GM12874 (cell line): ENCODE results near the gene MAGI2.

Experiments used
- TF ChIP-seq, protein P1 (sequence below): IDR thresholded peaks from 2 replicates; pipeline ENCODE4 v1.5.1; 2011; ENCODE audit warnings: low read depth, mild to moderate bottlenecking, control low read depth, low read length, moderate library complexity; ENCODE audit not compliant: insufficient read depth

Gene MAGI2

DNA sequence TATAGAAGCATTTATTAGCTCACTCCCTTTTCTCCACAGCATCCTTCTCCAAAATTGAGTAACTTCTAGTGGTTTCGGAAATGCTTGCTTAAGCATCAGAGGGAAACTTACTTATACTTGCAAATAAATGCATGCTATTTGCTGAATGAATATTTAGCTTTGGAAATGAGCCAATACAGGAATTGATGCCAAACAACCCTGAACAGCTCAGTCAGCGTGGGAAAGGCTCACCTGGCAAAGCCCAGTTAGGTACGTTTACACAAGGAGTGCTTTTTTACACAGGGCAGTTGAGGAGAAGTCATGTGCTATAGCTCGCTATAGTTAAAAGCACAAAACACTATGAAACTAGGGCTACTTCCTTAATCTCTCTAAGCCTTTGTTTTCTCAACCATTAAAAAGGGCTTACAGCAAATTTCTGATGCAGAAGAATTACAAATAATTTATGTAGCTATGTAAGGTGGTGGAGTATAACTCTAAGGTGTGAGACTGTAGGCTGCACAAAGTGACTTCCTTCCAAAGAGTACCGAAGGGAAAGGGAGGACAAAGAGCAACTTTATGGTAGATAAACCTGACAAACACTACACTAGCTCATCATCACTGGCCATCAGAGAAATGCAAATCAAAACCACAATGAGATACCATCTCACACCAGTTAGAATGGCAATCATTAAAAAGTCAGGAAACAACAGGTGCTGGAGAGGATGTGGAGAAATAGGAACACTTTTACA is 1156.7 kb downstream of the MAGI2 start:
- TF ChIP-seq, protein P1, sequence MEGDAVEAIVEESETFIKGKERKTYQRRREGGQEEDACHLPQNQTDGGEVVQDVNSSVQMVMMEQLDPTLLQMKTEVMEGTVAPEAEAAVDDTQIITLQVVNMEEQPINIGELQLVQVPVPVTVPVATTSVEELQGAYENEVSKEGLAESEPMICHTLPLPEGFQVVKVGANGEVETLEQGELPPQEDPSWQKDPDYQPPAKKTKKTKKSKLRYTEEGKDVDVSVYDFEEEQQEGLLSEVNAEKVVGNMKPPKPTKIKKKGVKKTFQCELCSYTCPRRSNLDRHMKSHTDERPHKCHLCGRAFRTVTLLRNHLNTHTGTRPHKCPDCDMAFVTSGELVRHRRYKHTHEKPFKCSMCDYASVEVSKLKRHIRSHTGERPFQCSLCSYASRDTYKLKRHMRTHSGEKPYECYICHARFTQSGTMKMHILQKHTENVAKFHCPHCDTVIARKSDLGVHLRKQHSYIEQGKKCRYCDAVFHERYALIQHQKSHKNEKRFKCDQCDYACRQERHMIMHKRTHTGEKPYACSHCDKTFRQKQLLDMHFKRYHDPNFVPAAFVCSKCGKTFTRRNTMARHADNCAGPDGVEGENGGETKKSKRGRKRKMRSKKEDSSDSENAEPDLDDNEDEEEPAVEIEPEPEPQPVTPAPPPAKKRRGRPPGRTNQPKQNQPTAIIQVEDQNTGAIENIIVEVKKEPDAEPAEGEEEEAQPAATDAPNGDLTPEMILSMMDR, result no peak

DNA sequence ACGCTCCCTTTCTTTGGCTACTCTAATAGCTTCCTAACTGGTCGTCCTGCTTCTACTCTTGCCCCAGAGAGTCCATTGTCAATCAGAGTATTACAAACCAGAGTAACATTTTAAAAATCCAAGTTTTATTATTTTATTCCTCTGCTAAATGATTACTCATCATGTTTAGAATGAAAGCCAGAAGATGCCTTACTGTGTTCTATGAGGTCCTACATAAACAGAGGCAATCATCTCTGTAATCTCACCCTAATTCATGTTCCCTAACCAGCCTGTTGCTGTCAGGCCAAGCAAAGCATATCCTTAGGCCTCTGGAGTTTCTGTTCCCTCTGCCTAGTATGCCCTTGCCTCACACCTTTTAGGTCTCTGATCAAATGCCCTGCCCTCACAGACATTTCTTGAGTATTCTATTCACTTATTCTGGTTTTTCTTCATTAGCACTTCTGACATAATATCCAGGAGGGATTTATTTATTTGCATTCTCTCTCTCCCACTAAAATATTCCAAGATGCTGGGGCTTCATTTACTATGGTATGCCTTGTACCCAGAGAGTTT is 1157.3 kb downstream of the MAGI2 start:
- TF ChIP-seq, protein P1, result no peak

DNA sequence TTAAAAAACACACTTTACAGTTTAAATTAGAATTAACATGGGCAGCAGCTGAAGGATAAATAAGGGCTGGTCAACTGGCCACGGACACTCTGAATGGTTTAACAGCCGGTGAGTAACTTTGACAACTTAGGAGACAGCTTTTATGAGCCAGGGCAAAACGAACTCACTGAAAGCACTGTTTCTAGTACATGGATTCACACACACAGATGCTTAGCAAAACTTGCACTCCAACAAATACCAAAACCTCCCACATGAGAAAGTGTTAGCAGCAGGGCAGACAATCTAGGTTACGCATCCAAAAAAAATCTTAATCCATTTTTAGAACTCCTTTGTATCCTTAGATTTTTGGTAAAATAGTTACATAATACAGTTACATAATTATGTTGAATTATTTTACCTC is 1168.5 kb downstream of the MAGI2 start:
- TF ChIP-seq, protein P1, result no peak

DNA sequence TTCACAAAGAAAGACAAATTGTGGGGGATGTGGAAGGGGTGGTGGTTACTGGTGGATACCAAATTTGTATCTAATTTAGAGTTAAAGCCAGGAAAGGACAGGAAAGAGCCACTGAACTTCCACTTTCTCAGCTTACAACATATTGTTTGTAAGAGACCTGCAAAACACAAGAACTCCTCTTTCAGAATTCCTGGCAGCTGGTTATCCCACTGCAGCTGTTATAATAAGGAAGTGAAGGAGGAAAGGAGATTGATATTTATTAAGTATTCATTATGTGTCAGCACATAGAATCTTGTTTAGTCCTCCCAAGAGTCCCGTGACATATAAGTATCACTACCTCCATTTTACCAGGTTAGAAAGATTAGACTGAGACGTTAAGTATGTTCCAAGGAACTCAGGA is 1173.2 kb downstream of the MAGI2 start:
- TF ChIP-seq, protein P1, result no peak

DNA sequence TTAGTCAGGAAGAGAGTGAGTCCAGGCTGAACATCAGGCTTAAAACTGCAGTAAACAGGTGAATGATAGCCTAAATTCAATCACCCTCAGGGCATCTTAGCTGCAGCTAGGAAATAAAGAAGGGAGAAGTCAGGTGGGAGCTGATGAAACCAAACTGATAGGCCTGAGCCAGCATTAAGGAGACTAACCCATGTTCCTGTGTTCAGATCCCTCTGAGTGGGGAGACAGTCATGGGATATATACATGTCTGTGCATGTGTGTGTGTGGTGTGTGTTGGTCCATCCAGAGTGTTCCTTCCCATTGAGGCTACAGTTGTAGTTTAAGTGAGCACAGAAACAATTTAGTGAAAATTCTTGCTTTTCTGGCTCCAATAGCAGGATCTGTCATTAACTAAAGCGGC is 1174.0 kb downstream of the MAGI2 start:
- TF ChIP-seq, protein P1, result no peak

DNA sequence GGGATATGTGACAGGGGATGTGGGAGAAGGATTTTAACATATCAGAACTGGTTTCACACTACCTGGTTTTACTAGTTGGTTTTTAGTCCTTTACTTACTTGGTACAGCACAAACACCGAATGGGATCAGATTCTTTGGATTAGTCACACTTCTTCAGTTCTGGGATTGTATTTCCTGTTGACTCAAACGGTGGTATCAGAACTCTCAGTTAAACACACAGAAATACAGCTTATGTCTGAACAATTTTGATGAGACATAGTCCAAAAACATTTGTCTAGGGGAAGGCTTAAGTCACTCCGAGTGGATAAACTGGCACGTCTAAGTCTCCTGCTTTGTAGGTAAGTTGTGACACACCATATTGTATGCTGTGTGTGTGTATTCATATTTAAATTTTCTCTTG is 1174.4 kb downstream of the MAGI2 start:
- TF ChIP-seq, protein P1, result no peak

DNA sequence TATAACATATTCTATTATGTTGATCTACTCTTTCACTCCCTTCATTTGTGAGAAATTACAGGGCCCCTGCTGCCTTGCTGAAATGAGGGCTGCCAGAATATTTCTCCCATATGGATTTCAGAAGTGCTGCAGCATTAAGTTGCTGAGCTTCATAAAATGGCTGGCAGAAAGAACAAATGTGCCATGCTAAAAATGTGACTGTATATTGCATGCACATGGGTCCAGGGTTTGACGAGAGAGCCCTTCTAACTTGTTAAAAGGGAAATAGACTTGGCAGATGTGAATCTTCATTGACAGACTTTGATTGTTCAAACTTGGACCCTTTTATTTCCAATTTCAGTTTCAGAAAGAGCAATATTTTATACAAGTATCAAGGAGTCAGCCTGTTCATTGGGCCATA is 1186.3 kb downstream of the MAGI2 start:
- TF ChIP-seq, protein P1, result no peak

DNA sequence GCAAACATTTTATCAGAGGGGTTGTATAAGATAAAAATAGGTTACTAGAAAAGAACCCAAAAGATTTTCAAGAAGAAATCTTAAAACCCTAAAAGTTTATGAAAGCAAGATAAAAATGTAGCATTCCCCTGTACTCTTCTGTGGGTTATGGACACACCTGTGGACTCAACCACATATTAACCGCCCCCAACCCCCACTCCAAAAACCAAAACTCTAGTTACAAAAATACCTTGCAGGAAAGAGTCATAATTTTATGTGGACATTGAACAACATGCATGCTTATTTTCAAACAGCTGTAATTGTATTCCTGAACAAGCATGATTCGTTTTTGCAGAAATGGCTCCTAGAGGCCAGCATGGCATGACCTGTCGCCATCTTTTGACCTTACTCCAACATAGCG is 1188.0 kb downstream of the MAGI2 start:
- TF ChIP-seq, protein P1, result no peak
